Subcutaneous abdominal adipose tissue (tissue), 5 donors: Measurements from ENCODE around the gene XRCC4.
"Not testable (repeated sequence)": the region's sequence is repeated elsewhere in the genome, so short reads cannot be mapped to it uniquely, and the experiment has no call there.

Experiments used
- H3K27ac ChIP-seq: one replicate; pipeline ENCODE4 v1.7.0; 2013; ENCODE audit warnings: low read depth, mild to moderate bottlenecking, inconsistent platforms, low read length, moderate library complexity
- H3K27me3 ChIP-seq, 5 donors: one replicate each; pipeline ENCODE4 v1.7.0; 2013; ENCODE audit warnings: low read length in 5 of 5, inconsistent platforms in 1 of 5; ENCODE audit not compliant: control insufficient read depth in 5 of 5, insufficient read depth in 4 of 5
- H3K36me3 ChIP-seq, 5 donors: one replicate each; pipeline ENCODE4 v1.7.0; 2013; ENCODE audit warnings: low read length in 5 of 5; ENCODE audit not compliant: control insufficient read depth in 5 of 5, insufficient read depth in 5 of 5
- H3K4me1 ChIP-seq, 5 donors: one replicate each; pipeline ENCODE4 v1.7.0; 2013; ENCODE audit warnings: low read length in 5 of 5, mild to moderate bottlenecking in 3 of 5, moderate library complexity in 1 of 5; ENCODE audit not compliant: control insufficient read depth in 5 of 5, insufficient read depth in 5 of 5
- H3K4me3 ChIP-seq, 5 donors: one replicate each; pipeline ENCODE4 v1.7.0; 2013; ENCODE audit warnings: low read length in 5 of 5, low read depth in 1 of 5
- H3K9ac ChIP-seq, 5 donors: one replicate each; pipeline ENCODE4 v1.7.0; 2013; ENCODE audit warnings: low read length in 5 of 5, mild to moderate bottlenecking in 4 of 5, moderate library complexity in 3 of 5
- H3K9me3 ChIP-seq, 5 donors: one replicate each; pipeline ENCODE4 v1.7.0; 2013; ENCODE audit warnings: low read length in 5 of 5; ENCODE audit not compliant: control insufficient read depth in 5 of 5
- donor health status: healthy.
- donor health status: healthy.
- donor health status: healthy.
- donor health status: healthy.
- donor health status: healthy.

The XRCC4 gene

GRCh38 chr5:83145241-83145640 lies 67.9 kb downstream of the XRCC4 start:
- Histone ChIP-seq H3K9ac (no peak overlapping the region), H3K36me3 (no peaks in the 10 kb centered on the region), H3K4me1 (peaks cover 0 to 14% (median 6%) of the 10 kb centered on the region in 5 donors), H3K4me3 (no peak overlapping the region), H3K27ac (peak overlapping the region; percentile 35), H3K9me3 (no peaks in the 10 kb centered on the region), H3K27me3 (no peaks in the 10 kb centered on the region)

- H3K27ac ChIP-seq, result peak overlapping the region; percentile 35
- H3K36me3 ChIP-seq, result no peaks in the 10 kb centered on the region
- H3K27me3 ChIP-seq, result no peaks in the 10 kb centered on the region
- no peak overlapping the region for H3K4me3 ChIP-seq
- H3K9me3 ChIP-seq, result no peaks in the 10 kb centered on the region
- peak overlapping the region in 2 of 5 donors; percentile 47 to 66 for H3K9ac ChIP-seq
- H3K4me1 ChIP-seq, result peaks cover 0 to 14% (median 6%) of the 10 kb centered on the region in 5 donors
Measured at GRCh38 chr5:83145882-83146331, 68.6 kb downstream of the XRCC4 start.

DNA sequence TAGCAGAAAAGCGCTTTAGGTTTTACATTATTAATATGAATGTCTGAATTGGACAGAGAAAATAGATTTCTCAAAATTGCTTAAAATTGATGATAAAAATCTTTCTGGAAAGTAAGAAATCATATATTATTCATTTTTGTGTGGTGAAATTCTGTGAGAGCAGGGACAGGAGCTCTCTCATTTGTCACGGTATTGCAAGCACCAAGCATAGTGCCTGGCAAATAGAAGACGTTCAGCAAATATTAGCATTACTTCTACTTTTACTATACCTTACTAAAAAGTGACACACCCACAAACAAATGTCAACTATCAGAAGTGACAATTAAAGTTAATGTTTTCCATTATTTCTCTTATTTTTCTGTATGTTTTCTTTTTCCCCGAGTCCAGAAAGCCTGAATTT lies 69.1 kb downstream of the XRCC4 start:
- Histone ChIP-seq H3K4me3 (no peak overlapping the region), H3K4me1 (peaks cover 0 to 14% (median 6%) of the 10 kb centered on the region in 5 donors), H3K27ac (peak overlapping the region; percentile 35), H3K9me3 (no peaks in the 10 kb centered on the region), H3K9ac (peak overlapping the region in 2 of 5 donors; percentile 47 to 66), H3K27me3 (no peaks in the 10 kb centered on the region), H3K36me3 (no peaks in the 10 kb centered on the region)

- Histone ChIP-seq H3K27me3 (no peaks in the 10 kb centered on the region), H3K36me3 (no peaks in the 10 kb centered on the region), H3K9me3 (no peaks in the 10 kb centered on the region), H3K4me1 (peaks cover 0 to 14% (median 6%) of the 10 kb centered on the region in 5 donors), H3K27ac (no peak overlapping the region), H3K4me3 (no peak overlapping the region), H3K9ac (no peak overlapping the region)
Measured at GRCh38 chr5:83147593-83147992, 70.2 kb downstream of the XRCC4 start.

GRCh38 chr5:83148370-83148769 lies 71.0 kb downstream of the XRCC4 start:
- H3K27me3 ChIP-seq, result no peaks in the 10 kb centered on the region
- no peak overlapping the region for H3K9ac ChIP-seq
- peaks cover 0 to 14% (median 6%) of the 10 kb centered on the region in 5 donors for H3K4me1 ChIP-seq
- no peak overlapping the region for H3K4me3 ChIP-seq
- no peaks in the 10 kb centered on the region for H3K9me3 ChIP-seq
- no peaks in the 10 kb centered on the region for H3K36me3 ChIP-seq
- H3K27ac ChIP-seq, result no peak overlapping the region

DNA sequence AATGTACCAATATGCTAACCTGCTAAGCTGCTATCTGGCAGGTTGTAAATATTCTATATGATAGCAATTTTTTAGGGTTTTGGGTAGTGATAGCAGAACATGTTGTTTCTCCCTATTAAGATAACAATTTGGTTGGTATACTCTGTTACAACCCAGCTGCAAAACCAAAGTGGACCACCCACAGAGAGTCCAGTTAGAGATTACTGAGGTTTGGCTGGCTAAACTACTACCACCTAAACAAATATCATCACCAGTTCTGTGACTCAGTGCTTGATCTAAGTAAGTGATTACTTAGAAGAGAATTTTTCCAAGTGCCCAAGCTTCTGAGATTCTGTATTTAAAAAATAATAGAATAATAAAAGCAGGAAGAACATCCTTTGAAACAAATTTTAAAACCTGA lies 72.3 kb downstream of the XRCC4 start:
- H3K36me3 ChIP-seq, result no peaks in the 10 kb centered on the region
- H3K9me3 ChIP-seq, result no peaks in the 10 kb centered on the region
- peaks cover 0 to 14% (median 6%) of the 10 kb centered on the region in 5 donors for H3K4me1 ChIP-seq
- H3K27ac ChIP-seq, result no peak overlapping the region
- no peaks in the 10 kb centered on the region for H3K27me3 ChIP-seq
- no peak overlapping the region for H3K9ac ChIP-seq
- H3K4me3 ChIP-seq, result no peak overlapping the region

GRCh38 chr5:83151821-83152220 lies 74.5 kb downstream of the XRCC4 start:
- Histone ChIP-seq H3K9me3 (no peaks in the 10 kb centered on the region), H3K27ac (no peak overlapping the region), H3K4me1 (no peaks in the 10 kb centered on the region), H3K9ac (no peak overlapping the region), H3K27me3 (no peaks in the 10 kb centered on the region), H3K4me3 (no peak overlapping the region), H3K36me3 (no peaks in the 10 kb centered on the region)

DNA sequence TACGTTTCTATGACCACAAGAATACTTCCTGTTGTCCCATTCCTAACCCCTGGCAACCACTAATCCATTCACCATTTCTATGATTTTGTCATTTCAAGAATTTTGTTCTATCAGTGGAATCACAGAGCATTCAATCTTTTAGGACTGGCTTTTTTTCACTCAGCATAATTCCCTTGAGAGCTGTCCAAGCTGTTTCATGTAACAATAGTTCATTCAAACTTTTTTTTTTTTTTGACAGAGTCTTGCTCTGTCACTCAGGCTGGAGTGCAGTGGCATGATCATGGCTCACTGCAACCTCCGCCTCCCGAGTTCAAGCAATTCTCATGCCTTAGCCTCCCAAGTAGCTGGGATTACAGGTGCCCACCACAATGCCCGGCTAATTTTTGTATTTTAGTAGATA lies 75.6 kb downstream of the XRCC4 start:
- H3K36me3 ChIP-seq, result not testable (repeated sequence)

GRCh38 chr5:83156001-83156400 lies 78.7 kb downstream of the XRCC4 start:
- Histone ChIP-seq H3K4me3 (no peak overlapping the region), H3K9me3 (no peaks in the 10 kb centered on the region), H3K27ac (no peak overlapping the region), H3K27me3 (no peaks in the 10 kb centered on the region), H3K4me1 (peaks cover 0 to 2% (median 0%) of the 10 kb centered on the region in 5 donors), H3K36me3 (no peaks in the 10 kb centered on the region), H3K9ac (no peak overlapping the region)

More for the DNA sequence above, 75.6 kb downstream of the XRCC4 start:
- H3K9me3 ChIP-seq, H3K27ac ChIP-seq, H3K9ac ChIP-seq, H3K27me3 ChIP-seq, H3K4me3 ChIP-seq, H3K4me1 ChIP-seq: not testable (repeated sequence)

DNA sequence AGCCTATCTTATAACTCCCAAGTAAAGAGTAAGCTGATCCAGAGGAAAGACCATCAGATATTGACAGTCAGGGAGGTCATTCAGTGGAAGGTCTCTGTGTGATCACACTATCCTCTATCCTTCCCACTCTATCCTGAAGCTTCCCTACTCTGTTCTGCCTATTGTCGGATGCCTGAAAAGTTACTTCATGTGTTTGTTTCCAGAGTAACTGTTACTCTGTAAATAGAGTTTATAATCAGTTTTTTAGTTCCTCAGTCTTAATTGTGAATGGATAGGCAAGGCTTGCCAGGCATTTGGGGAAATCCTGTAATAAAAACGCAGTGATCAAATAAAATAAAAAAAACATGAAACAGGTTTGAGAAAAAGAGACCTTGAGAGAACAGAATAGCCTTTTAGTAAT lies 79.8 kb downstream of the XRCC4 start:
- Histone ChIP-seq H3K27ac (no peak overlapping the region), H3K27me3 (no peaks in the 10 kb centered on the region), H3K36me3 (no peaks in the 10 kb centered on the region), H3K4me3 (no peak overlapping the region), H3K9ac (no peak overlapping the region), H3K4me1 (peaks cover 0 to 2% (median 0%) of the 10 kb centered on the region in 5 donors), H3K9me3 (no peaks in the 10 kb centered on the region)

GRCh38 chr5:83162601-83163000 lies 85.3 kb downstream of the XRCC4 start:
- H3K4me1 ChIP-seq, result no peaks in the 10 kb centered on the region
- no peaks in the 10 kb centered on the region for H3K9me3 ChIP-seq
- H3K4me3 ChIP-seq, result no peak overlapping the region
- no peaks in the 10 kb centered on the region for H3K27me3 ChIP-seq
- H3K9ac ChIP-seq, result no peak overlapping the region
- H3K27ac ChIP-seq, result no peak overlapping the region
- H3K36me3 ChIP-seq, result no peaks in the 10 kb centered on the region
